HL-60 (cell line): Measurements from ENCODE around the gene KLC1.

Source experiments
- POLR2AphosphoS5 ChIP-seq: IDR thresholded peaks from 2 replicates; pipeline ENCODE4 v1.6.1; 2012; ENCODE audit warnings: low read depth
- REST ChIP-seq: IDR thresholded peaks from 2 replicates; pipeline ENCODE4 v1.6.1; 2012; ENCODE audit warnings: low read depth; ENCODE audit not compliant: insufficient replicate concordance
- TF ChIP-seq, protein P1 (sequence below): IDR thresholded peaks from one replicate; pipeline ENCODE4 v1.5.1; 2011; ENCODE audit warnings: low read length, control low read depth, inconsistent platforms; ENCODE audit not compliant: insufficient read depth

DNA sequence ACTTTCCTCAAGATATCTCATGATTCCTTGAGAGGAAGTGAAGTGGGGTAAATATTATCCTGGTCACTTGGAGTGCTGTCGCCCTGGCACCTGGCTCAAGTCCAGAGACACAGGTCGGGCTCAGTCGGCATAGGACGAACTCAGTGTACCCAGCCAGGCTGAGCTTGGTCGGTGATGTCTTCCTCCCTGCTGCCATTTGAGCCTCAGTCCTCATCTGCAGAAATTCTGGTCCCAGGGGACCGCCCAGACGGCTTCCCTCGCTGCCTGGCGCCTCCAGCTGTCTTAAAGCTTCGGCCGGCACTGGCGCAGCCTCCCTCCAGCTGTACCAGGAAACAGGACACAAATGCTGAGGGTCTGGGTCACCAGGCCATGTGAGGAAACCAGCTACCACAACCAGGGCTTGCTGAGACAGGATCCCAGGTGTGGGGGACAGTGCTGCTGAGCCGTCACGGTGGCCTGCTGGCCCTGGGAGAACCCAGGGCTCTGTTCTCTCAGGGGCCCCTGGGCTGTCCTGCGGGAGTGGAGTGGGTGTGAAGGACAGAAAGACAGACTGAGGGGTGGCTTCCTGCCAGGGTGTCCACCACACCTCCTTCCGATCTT, 5.0 kb upstream of the KLC1 start:
- TF ChIP-seq, protein P1, sequence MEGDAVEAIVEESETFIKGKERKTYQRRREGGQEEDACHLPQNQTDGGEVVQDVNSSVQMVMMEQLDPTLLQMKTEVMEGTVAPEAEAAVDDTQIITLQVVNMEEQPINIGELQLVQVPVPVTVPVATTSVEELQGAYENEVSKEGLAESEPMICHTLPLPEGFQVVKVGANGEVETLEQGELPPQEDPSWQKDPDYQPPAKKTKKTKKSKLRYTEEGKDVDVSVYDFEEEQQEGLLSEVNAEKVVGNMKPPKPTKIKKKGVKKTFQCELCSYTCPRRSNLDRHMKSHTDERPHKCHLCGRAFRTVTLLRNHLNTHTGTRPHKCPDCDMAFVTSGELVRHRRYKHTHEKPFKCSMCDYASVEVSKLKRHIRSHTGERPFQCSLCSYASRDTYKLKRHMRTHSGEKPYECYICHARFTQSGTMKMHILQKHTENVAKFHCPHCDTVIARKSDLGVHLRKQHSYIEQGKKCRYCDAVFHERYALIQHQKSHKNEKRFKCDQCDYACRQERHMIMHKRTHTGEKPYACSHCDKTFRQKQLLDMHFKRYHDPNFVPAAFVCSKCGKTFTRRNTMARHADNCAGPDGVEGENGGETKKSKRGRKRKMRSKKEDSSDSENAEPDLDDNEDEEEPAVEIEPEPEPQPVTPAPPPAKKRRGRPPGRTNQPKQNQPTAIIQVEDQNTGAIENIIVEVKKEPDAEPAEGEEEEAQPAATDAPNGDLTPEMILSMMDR: no peak
- TF ChIP-seq REST (no peak), POLR2AphosphoS5 (no peak)
